ENCODE results near the gene PSG7.

- no peak for TF ChIP-seq CTCF (IDR thresholded peaks at IDR 0.05)
- no peak for TF ChIP-seq POLR2AphosphoS5 (IDR thresholded peaks at IDR 0.05)
- TF ChIP-seq POLR2A (IDR thresholded peaks at IDR 0.05): no peak
- no peak for TF ChIP-seq EP300 (IDR thresholded peaks at IDR 0.05)
These were observed 24.1 kb upstream of the PSG7 start for GRCh38 chr19:42961119-42961518.

Data from stomach (tissue), 4 donors.